Breast epithelium (tissue), 4 donors: ENCODE measurements around the gene MESP2. TPM values are rescaled to one million over a fixed set of nuclear protein-coding genes. Genes with fewer than 3 reads are reported as not detected.

Experiments
- DNase-seq, 2 donors: peaks; one replicate each; pipeline ENCODE4 v3.0.0-alpha.2; 2019; ENCODE audit warnings: low spot score in 2 of 2
- H3K27ac ChIP-seq, 2 donors: fragments of 200-600 bp; sonication (generic) in 1 of 2; one replicate each; pipeline ENCODE4 v1.5.1; 2016 to 2019; ENCODE audit warnings: mild to moderate bottlenecking in 1 of 2
- H3K27me3 ChIP-seq, 2 donors: fragments of 200-600 bp; sonication (generic) in 1 of 2; one replicate each; pipeline versions ENCODE4 v1.5.1 to v1.6.0; 2017 to 2019; ENCODE audit warnings: control low read depth in 1 of 2, mild to moderate bottlenecking in 1 of 2
- H3K36me3 ChIP-seq: fragments of 200-600 bp; one replicate; pipeline ENCODE4 v1.5.1; 2019
- H3K4me1 ChIP-seq, 2 donors: fragments of 200-600 bp; sonication (generic); one replicate each; pipeline ENCODE4 v1.5.1; 2016 to 2019; ENCODE audit warnings: control low read depth in 1 of 2
- H3K4me3 ChIP-seq, 3 donors: fragments of 200-600 bp; sonication (generic); 1 replicate in 2 of 3; 2 replicates in 1 of 3; pipeline ENCODE4 v1.5.1; 2016 to 2019; ENCODE audit warnings: mild to moderate bottlenecking in 3 of 3, moderate library complexity in 2 of 3
- H3K9me3 ChIP-seq, 2 donors: fragments of 200-600 bp; sonication (generic) in 1 of 2; one replicate each; pipeline ENCODE4 v1.5.1; 2016 to 2019; ENCODE audit warnings: control low read depth in 1 of 2
- CTCF ChIP-seq, 3 donors: fragments of 450-650 bp; IDR thresholded peaks; one replicate each; pipeline ENCODE4 v1.5.1; 2016 to 2017; ENCODE audit warnings: antibody characterized with exemption in 3 of 3, mild to moderate bottlenecking in 3 of 3, moderate library complexity in 3 of 3
- POLR2A ChIP-seq: fragments of 450-650 bp; IDR thresholded peaks from one replicate; pipeline ENCODE4 v1.6.1; 2016; ENCODE audit warnings: antibody characterized with exemption, mild to moderate bottlenecking, moderate library complexity
- POLR2AphosphoS5 ChIP-seq, 3 donors: sonication (generic); formaldehyde crosslinking; IDR thresholded peaks; one replicate each; pipeline ENCODE4 v1.6.1; 2017; ENCODE audit warnings: antibody characterized with exemption in 3 of 3
- intact Hi-C: fragments of 100-400 bp; cut with DNase I; formaldehyde crosslinking; loops from one replicate; pipeline ENCODE4 v1.15.1; 2023; ENCODE audit warnings: low total_unique reads
- total RNA-seq, 3 donors: library from RNA; depleted of rRNA; stranded (reverse); fragments of >200 nt; gene quantifications; one replicate each; pipeline ENCODE4 v1.1.0, GENCODE V29; 2016

Gene MESP2
- total RNA-seq, 3 donors from 2014 or later: 0.64 to 2.3 TPM; not detected in 1

GRCh38 chr15:89799918-89800498 is 23.9 kb downstream of the MESP2 start:
- no peaks in the 10 kb centered on the region for H3K27me3 ChIP-seq
- no peak overlapping the region for H3K27ac ChIP-seq
- no peak overlapping the region for H3K4me3 ChIP-seq
- peaks cover 0 to 4% of the 10 kb centered on the region in 2 donors for H3K4me1 ChIP-seq
- DNase-seq: no peak
- TF ChIP-seq POLR2A: no peak
- no peak for TF ChIP-seq POLR2AphosphoS5 (IDR thresholded peaks at IDR 0.05)
- TF ChIP-seq CTCF (IDR thresholded peaks at IDR 0.05): no peak
- no peaks in the 10 kb centered on the region for H3K36me3 ChIP-seq
- H3K9me3 ChIP-seq: no peaks in the 10 kb centered on the region
- intact Hi-C loops: no loop called here

DNA sequence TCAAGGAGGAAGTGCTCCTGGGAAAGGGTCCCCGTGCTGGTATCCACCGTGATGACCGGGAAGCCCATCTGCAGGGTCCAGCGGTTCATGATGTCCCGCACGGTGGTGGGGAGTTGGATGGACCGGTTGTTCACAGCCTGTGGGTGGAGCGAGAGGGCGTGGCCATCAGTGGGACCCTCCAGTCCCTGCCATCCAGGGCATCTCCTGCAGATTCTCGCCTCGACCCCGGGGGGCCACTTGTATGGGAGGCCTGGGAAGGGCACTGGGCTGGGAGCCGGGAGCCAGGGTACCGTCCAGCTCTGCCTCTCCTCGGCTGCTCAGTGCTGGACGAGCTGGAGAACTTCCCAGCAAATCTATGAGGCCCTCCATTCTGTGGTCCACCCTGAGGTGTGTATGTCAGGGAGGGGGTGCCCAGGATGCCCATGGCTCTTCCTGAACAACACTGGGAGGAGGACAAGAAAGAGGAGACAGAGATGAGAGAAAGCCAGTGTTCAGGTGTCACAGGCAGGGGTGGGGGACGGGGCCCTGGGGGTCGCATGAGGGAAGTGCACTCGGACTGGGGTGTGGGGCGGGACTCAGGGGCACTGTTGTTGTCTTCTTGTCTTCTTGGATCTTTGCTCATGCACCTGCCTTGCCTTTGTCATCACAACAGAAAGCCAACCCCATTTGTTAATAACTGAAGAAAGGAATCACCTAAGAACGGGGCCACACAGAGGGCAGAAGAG is 25.5 kb downstream of the MESP2 start:
- intact Hi-C loops: no loop called here
- no peaks in the 10 kb centered on the region for H3K4me1 ChIP-seq
- no peak for TF ChIP-seq POLR2A
- TF ChIP-seq POLR2AphosphoS5 (IDR thresholded peaks at IDR 0.05): no peak
- TF ChIP-seq CTCF (IDR thresholded peaks at IDR 0.05): no peak
- H3K4me3 ChIP-seq: no peak overlapping the region
- H3K9me3 ChIP-seq: no peaks in the 10 kb centered on the region
- no peaks in the 10 kb centered on the region for H3K36me3 ChIP-seq
- no peaks in the 10 kb centered on the region for H3K27me3 ChIP-seq
- no peak for DNase-seq
- no peak overlapping the region for H3K27ac ChIP-seq

GRCh38 chr15:89802231-89802928 is 26.2 kb downstream of the MESP2 start:
- no peak overlapping the region for H3K4me3 ChIP-seq
- H3K4me1 ChIP-seq: no peaks in the 10 kb centered on the region
- intact Hi-C loops: no loop called here
- no peak for DNase-seq
- H3K36me3 ChIP-seq: no peaks in the 10 kb centered on the region
- H3K27me3 ChIP-seq: no peaks in the 10 kb centered on the region
- TF ChIP-seq POLR2AphosphoS5 (IDR thresholded peaks at IDR 0.05) (no peak), CTCF (IDR thresholded peaks at IDR 0.05) (no peak)
- H3K27ac ChIP-seq: no peak overlapping the region
- H3K9me3 ChIP-seq: no peaks in the 10 kb centered on the region

DNA sequence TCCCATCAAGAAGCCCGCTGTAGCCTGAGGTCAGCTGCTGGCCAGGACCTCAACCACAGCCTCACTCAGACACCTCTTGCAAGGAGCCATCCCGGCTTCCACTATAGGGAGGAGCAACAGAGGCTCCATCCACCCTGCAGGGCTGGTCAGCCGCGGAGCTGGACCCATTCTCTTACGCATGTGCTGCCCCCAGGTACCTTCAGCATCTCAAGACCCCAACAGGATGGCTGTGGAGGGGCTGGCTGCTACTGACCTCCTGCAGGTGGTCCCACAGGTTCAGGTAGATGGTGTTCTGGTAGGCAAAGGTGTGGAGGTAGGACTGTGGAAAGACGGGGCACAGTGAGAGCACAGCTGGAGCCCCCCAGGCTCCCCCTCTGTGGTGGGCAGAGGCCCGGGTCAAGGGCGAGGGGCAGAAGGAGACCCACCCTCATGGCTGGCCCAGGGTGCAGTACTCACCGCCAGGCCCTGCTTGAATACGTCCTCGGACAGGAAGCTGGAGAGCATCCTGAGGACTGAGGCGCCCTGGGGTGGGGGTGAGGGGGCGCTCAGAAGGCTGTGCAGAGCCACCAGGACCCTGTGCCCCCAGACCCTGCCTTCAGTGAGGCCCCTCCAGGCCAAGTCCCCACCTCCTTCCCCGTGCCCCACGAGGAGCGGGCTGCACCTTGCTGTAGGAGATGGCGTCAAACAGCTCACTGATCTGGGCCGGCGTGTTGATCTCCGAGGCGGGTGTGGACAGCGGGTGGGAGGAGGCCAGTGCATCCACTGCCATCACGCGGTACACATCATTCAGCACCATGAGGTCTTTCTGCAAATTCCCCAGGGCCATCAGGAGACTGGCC is 27.1 kb downstream of the MESP2 start:
- DNase-seq: no peak
- Histone ChIP-seq H3K4me1 (no peaks in the 10 kb centered on the region), H3K27ac (peak overlapping the region; percentile 21 to 33), H3K36me3 (no peaks in the 10 kb centered on the region), H3K4me3 (no peak overlapping the region), H3K27me3 (no peaks in the 10 kb centered on the region), H3K9me3 (no peaks in the 10 kb centered on the region)
- intact Hi-C loops: no loop called here
- TF ChIP-seq POLR2A (no peak), POLR2AphosphoS5 (IDR thresholded peaks at IDR 0.05) (no peak), CTCF (IDR thresholded peaks at IDR 0.05) (no peak)
